A673 (cell line): ENCODE results near the gene ADSL.

ENCODE experiments used
- EZH2 ChIP-seq: fragments of 200-600 bp; sonication (generic); IDR thresholded peaks from 2 replicates; pipeline ENCODE4 v1.6.1; 2017; ENCODE audit warnings: borderline replicate concordance, low read depth, mild to moderate bottlenecking, mixed read lengths, antibody characterized with exemption, low read length; ENCODE audit not compliant: poor library complexity, severe bottlenecking
- TF ChIP-seq, protein P1 (sequence below): fragments of 300-800, 200-600 bp; sonication (generic); conservative IDR thresholded peaks from 2 replicates; pipeline ENCODE4 v1.5.1; 2017; ENCODE audit warnings: low read depth, mild to moderate bottlenecking, antibody characterized with exemption, low read length, moderate library complexity, mixed read lengths

- TF ChIP-seq, protein P1, sequence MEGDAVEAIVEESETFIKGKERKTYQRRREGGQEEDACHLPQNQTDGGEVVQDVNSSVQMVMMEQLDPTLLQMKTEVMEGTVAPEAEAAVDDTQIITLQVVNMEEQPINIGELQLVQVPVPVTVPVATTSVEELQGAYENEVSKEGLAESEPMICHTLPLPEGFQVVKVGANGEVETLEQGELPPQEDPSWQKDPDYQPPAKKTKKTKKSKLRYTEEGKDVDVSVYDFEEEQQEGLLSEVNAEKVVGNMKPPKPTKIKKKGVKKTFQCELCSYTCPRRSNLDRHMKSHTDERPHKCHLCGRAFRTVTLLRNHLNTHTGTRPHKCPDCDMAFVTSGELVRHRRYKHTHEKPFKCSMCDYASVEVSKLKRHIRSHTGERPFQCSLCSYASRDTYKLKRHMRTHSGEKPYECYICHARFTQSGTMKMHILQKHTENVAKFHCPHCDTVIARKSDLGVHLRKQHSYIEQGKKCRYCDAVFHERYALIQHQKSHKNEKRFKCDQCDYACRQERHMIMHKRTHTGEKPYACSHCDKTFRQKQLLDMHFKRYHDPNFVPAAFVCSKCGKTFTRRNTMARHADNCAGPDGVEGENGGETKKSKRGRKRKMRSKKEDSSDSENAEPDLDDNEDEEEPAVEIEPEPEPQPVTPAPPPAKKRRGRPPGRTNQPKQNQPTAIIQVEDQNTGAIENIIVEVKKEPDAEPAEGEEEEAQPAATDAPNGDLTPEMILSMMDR: no peak
- no peak for TF ChIP-seq EZH2
These were observed 46.0 kb upstream of the ADSL start for GRCh38 chr22:40300316-40300715.
